AG10803 (cell line): Measurements from ENCODE around the gene PDE1C.
A peak's percentile ranks its signal among the peaks of the same experiment; 100 is the strongest.

Source experiments
- DNase-seq: peaks from one replicate; pipeline ENCODE4 v3.0.0; 2010; ENCODE audit warnings: low read depth
- H3K4me3 ChIP-seq: 2 replicates; pipeline ENCODE4 v1.5.1; 2011; ENCODE audit warnings: mild to moderate bottlenecking, low read length, control low read depth
- CTCF ChIP-seq: conservative IDR thresholded peaks from 2 replicates; pipeline ENCODE4 v1.5.1; 2011; ENCODE audit warnings: mild to moderate bottlenecking, low read length, control low read depth, inconsistent platforms

The PDE1C gene

GRCh38 chr7:32034052-32034451 is 36.2 kb downstream of the PDE1C start:
- H3K4me3 ChIP-seq = no peak overlapping the region
- TF ChIP-seq CTCF = no peak
- no peak for DNase-seq

- no peak overlapping the region for H3K4me3 ChIP-seq
- no peak for DNase-seq
- TF ChIP-seq CTCF = no peak
These were observed 37.2 kb downstream of the PDE1C start for GRCh38 chr7:32033006-32033405.

- no peak for TF ChIP-seq CTCF
- no peak for DNase-seq
- no peak overlapping the region for H3K4me3 ChIP-seq
These were observed 38.0 kb downstream of the PDE1C start for GRCh38 chr7:32032211-32032610.

- DNase-seq = peak; percentile 38
- no peak for TF ChIP-seq CTCF
- H3K4me3 ChIP-seq = no peak overlapping the region
These were observed 39.1 kb downstream of the PDE1C start for GRCh38 chr7:32030904-32031692.

GRCh38 chr7:32026083-32026425 is 44.2 kb downstream of the PDE1C start:
- no peak for TF ChIP-seq CTCF
- H3K4me3 ChIP-seq = no peak overlapping the region
- no peak for DNase-seq

GRCh38 chr7:32025381-32026082 is 44.7 kb downstream of the PDE1C start:
- H3K4me3 ChIP-seq = no peak overlapping the region
- TF ChIP-seq CTCF = no peak
- no peak for DNase-seq

GRCh38 chr7:32023376-32023775 is 46.8 kb downstream of the PDE1C start:
- DNase-seq = peak; percentile 61
- no peak overlapping the region for H3K4me3 ChIP-seq
- no peak for TF ChIP-seq CTCF
